Upper lobe of left lung (tissue), 4 donors: ENCODE results near the gene UMAD1.

Experiments used
- CTCF ChIP-seq, 6 experiments: fragments of 450-650 bp in 4 of 6; fragments of 200-600 bp in 2 of 6; sonication (generic) in 2 of 6; IDR thresholded peaks; one replicate each; pipeline ENCODE4 v1.5.1; 2016 to 2019; ENCODE audit warnings: antibody characterized with exemption in 6 of 6
- POLR2A ChIP-seq, 4 donors: fragments of 450-650 bp; IDR thresholded peaks; one replicate each; pipeline ENCODE4 v1.5.1; 2016 to 2017; ENCODE audit warnings: antibody characterized with exemption in 4 of 4, mild to moderate bottlenecking in 2 of 4

DNA sequence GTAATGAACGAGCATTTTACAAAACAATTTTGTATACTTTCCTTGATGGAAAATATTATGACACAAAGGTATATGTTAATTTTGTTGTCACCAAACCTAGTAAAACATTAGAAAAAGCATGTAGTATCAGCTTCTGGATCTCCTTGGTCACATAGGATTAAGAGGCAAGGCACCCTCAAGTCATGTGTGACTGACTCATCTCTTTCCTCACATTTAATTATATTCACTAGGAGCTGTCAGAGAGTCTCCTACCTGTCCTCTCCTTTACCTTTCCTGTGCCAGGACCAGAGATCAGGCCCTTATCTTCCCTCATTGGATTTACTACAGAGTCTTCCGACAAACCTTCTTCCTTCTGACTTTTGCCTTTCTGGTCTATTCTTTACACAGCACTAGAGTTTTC, 189.1 kb downstream of the UMAD1 start:
- TF ChIP-seq POLR2A (IDR thresholded peaks at IDR 0.05) (no peak), CTCF (IDR thresholded peaks at IDR 0.05) (no peak)
